T-helper 9 cell (primary cell): ENCODE measurements around the gene MYL3.

Experiments used
- DNase-seq: peaks from one replicate; pipeline ENCODE4 v3.0.0-alpha.2; 2020

MYL3 gene

DNA sequence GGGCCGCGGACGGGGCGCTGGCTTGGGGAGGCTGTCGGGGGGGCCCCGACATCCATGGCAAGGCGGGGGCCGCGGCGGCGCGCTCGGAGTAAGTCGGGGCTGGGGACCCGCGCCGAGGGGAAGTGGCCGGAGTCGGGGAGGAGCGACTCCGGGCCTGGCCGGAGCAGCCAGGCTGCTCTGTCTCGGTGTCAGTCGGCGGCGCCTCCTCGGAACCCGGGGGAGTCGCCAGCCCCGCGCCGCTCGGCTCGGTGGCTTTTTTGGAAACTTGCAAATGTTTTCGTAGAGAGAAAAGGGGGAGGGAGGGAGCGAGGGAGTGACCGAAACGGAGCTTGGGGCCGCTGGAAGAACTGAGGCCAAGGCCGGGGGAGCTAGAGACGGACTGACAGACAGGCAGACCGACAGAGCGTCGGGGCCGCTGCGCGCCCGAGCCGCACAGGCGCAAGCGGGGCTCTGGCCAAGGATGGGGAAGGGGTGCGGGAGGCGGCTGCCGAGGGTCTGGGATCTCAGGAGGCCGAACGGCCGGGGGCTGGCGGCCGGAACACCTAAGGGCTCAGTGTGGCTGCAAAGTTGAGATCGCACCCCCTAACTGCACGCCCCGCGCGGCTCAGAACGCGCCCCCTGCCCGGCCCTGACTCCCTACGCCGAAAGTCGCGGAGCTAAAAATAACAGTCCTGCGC is 19.3 kb upstream of the MYL3 start:
- no peak for DNase-seq

DNA sequence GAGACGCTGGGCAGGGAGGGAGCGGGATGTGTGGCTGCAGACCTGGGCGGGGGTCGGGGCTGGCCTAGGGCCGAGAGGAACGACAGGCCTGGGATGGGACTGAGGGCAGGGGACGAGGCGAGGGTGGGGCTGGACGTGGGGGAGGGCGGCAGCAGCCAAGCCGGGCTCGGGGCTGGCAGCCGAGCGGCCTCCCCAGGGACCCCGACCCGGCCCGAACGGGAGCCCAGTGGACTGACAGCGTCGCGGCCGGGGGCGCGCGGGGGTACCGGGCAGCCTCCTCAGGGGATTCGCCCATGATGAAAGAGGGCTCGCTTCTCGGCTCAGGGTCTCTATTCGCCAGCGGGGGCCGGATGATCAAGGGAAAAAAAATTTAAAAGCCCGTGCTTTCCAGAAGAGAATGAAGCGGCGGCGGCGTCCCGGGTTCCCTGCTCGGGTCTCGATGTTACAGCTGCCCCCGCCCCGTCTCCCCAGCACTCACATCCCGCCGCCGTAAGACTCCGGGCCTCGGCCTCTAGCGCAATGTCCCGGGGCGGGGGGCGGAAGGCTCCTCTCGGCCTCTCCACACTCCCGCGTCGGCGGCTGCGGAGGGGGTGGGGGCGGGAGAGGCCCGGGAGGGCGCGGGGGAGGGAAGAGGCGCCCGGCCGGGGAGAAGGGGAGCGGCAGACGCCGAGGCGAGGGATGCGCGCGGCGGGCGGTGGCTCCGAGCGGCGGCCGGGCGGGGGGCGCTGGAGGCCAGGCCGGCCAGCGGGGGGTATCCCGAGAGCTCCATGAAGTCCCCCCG is 18.5 kb upstream of the MYL3 start:
- DNase-seq = no peak

DNA sequence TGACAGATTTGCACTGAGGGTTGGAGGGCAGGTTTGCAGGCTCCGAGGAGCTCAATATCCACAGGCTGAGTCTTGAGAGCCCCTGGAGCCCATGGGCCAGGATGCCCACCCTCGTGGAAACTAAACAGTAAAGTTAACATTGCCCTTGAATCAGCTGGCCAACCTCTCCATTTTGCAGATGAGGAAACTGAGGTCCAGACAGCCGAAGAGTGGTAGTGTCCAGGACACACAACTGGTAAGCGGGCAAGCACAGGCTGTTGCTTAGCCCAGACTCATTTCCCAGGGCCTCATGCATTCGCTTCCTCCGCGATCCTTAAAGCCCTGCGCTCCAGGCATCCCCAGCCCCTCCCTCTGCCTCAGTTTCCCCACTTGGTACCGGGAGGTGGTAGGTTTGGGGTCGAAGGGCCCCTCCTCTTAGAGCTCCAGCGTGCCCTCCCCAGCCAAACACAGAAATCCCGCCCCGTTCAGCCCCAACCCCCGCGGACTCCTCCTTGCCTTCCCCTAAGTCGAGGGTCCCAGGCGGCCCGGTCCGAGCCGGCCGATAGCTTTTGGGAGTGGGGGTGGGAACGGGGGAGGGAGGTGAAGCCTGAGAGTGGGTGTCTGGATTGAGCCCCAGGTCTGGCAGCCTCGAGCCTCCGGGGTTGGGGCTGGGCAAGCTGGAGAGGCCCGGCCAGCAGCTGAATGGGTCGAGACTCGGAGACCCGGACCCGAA is 17.8 kb upstream of the MYL3 start:
- no peak for DNase-seq

DNA sequence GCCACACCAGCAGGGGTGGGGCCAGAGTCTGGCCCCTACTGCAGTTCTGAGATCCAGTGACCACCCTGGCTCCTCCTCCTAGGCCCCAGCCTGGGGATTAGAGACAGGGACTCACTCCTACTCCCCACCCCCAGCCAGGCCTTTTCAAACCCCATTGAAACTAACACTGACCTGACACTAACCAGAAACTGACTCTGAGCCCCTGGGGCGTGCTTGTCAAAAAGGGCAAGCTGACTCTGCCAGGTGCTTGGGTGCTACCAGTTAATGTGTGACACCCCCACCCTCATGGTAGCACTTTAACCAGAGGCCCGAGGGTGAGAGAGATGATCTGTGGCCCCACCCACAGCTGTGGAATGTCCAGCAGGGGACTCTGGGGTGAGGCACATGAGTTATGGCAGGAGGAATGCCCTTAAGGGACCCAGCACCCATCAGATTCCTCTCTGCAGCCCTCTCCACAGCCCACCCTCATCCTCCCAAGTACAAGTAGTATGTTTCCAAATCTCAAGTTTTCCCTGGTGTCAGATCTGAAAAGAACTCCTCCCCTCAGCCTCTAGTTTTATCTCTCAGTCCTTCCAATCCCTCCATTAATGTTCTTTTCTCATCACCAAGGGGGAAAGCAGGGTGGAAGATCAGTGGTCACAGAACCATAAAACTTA is 15.7 kb upstream of the MYL3 start:
- DNase-seq = no peak

DNA sequence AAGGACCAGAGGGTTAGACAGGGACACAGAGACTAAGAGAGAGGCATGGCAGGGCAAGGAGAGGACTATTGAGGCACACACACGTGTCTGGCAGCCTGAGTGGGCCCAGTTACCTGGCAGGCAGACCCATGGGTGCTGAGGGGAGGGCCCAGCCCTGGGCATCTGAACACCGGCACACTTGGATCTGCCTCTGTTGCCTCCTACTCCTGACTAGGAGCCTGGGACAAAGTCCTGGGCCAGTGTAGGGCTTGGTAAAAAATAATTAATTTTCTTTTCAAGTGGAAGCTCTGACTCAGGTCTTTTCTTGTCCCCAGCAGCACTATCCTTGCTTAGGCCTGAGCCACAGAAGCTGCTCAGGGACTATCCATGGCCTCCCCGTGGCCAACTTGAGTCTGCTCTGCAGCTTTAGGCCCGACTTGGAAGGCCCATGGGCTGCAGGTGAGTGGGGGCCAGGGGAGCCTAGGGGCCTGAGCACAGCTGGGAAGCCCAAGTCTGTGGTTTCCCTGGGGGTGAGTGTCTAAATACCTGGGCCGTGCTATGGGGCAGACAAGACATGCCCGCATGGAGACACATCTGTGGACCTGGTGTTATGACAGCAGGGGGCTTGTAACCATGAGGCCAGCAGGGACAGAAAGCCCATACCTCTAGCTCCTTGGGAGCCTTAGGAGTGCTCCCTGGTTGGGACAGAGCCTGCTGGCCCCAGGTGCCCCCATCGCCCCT is 14.3 kb upstream of the MYL3 start, which contains the start of gene PTH1R:
Gene PTH1R, plus strand, starts transcription at position 316 of the 720 bp plus-strand sequence. CDS start 5,839 bp downstream, outside the sequence.
- DNase-seq = no peak

DNA sequence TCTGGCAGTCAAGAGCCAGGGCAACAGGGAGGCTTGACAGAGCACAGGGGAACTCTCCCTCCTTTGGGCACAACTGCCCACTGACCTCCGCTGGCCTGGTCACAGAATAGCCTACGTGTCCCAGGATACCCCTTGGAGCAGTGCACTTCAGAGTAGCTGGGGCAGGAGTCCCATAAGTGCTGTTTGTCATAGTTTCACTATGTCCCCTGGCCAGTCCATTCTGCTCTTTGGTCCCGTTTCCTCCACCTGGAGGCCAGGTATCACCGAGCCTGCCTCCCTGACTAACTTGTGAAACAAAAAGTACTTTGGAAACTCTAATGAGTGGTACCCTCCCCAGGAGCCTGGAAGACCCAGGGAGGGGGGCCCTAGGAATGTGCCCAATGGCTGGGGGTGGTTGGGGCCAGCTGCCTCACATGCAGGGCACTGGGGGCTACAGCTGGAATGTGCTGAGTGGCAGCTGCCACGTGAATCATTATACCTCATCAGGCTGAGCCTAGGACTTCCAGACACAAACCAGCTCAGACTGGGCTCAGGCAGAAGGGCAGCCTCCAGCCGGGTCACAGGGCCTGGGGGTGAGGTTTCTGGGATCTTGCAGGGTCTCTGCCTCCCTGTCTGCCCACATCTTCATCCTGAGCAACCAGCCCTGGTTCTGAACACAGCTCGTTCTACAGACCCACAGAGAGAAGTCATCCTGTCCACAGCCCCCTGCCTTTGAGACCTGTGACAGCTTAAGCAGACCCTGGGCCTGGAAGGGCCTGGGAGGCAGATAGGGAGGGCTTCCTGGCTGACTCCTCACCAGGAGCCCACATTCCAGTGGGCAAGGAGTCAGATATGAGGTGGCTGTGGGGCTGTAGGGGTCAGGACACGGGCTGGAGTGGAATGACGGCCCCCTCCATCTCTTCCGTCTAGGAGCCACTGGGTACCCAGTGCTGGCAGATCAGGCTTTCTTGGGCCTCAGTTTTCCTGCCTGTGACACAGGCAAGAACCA is 13.4 kb upstream of the MYL3 start:
- no peak for DNase-seq

DNA sequence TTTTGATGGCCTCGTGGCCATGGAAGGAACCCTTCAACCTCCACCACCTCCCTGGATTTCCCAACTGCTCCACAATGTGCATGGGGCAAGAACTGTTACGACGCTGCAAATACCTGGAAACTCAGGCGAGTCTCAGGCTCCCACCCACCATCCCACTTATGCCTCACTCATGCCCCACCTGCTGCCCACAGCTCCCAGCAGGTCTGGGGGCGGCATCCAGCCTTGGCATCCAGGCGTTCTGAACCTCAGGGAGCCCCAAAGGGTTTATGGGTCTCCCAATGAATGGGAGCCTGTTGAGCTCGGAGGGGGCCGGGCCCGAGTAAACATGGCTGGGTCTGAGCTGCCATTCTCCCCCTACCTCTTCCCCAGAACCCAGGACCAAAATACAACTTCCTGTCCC is 12.3 kb upstream of the MYL3 start:
- no peak for DNase-seq

DNA sequence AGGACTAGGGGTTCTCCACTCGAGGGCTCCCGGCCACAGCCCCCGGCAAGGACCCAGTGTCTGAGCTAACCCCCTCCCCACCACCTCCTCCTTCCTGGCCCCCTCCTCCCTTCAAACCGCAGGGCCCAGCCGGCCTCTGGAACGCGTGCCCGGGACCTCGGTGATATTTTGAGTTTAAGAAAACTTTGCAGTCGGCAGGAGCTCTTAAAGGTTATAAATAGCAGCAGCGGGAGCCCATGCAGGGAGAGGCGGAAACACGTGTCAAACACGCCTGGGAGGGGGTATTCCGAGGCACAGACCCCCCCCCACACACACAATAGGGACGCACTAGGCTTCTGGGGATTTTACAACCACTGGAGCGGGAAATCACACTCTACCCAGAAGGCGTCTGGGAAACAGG is 11.2 kb upstream of the MYL3 start:
- DNase-seq = no peak

DNA sequence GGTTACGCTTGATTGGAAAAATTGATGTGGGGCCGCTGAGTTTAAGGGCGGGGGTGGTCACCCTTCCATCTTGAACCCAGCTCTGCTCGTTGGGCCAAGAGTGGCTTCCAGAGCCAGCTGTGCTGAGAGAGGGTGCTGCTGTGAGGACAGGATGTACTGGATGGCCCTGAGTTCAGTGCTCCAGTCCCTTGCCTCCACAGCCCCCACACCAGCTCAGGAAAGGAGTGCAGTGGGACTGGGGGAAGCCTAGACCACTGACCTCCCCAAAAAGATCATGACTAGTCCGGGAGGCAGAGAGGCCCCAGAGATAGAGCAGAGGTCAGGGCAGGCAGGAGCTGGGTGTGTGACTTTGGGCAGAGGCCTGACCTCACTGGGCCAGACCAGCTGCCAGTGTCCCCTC is 10.3 kb upstream of the MYL3 start:
- no peak for DNase-seq

DNA sequence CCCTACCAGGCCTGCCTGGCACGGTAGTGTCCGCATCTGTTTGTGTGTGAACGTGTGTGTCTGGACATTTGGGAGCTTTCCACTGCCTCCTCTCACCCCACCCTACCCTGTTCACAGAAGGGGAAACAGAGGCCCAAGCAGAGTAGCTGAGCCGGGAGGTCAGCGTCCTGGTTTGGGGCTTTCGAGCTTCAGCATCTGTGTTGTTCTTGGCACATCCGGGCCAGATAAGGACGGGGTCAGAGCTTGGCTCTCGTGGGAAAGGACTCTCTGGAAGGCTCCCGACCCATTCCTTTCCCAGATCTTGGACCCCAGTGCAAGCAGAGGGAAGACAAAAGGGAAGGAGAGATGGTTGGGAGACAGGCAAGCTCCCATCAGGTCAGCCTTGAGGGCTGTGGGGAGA is 8.0 kb upstream of the MYL3 start:
- no peak for DNase-seq

DNA sequence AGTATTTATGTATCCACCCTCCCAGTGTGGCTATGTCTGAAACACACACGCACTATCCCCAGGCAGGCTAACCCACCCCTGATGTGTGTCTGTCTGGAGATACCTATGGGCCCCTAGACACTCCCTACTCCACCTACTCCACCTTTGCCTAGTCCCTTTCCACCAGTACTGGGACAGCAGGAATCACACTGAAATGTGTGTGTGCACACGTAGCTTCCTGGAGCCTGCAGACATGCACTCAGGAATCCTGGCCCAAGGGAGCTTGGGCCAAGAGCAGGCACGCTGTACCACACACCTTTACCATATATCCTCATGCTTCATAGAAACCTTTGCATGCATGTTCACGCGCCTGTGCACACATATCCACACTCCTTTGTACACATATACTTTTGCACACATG is 7.4 kb upstream of the MYL3 start:
- DNase-seq = no peak

DNA sequence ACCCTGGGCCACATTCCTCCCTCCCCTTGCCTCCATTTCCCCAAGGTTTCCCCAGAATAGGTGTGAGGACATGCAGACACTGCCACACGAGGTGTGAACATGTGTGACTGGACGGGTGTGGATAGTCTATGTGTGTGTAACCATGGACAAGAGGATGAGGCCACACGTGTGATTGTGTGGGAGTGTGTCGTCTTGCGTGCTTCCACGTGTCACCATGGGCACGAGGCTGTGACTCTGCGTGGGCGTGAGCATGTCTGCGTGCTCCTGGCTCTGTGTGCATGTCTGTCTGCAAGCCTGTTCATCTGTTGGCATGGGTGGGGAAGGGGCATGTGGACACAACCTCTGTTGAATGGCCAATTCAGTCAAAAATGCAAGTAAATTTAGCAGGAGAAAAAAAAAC is 6.2 kb upstream of the MYL3 start:
- DNase-seq = no peak

DNA sequence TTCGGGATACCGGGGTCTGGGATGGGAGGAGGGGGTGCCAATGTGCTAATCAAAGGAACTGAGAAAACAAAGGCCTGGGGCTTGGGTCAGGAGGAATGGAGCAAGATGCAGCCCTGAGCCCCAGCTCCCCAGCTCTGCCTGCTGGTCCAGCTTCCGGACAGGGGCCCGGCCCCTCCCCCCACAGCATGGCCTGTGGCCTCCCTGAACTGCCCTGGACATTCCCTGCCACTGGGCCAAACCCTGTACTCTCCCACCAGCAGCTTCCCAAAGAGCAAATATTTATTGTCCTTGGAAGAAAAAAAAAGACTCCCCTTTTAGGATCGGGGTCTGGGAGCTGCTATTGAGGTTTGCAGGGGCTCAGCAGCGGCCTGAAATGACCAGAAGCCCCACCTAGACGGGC is 5.7 kb upstream of the MYL3 start:
- no peak for DNase-seq

DNA sequence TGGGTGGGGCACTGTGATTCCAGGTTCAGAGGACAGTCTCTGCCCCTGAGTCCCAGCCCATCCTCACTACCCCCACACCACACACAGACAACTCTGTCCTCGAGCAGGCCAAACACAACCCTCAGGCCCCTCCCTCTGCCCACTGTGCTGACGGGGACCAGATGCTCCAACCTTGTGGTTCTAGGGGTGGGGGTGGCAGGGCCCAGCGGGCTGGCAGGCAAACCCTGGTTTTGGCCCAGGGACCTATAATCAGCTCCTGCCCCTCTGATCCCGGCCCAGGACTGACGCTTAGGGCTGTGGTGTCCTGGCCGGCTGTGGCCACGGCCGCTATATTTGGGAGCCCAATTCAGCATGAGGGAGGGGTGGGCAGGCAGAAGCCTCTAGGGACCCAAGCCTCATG is 5.0 kb upstream of the MYL3 start:
- no peak for DNase-seq

DNA sequence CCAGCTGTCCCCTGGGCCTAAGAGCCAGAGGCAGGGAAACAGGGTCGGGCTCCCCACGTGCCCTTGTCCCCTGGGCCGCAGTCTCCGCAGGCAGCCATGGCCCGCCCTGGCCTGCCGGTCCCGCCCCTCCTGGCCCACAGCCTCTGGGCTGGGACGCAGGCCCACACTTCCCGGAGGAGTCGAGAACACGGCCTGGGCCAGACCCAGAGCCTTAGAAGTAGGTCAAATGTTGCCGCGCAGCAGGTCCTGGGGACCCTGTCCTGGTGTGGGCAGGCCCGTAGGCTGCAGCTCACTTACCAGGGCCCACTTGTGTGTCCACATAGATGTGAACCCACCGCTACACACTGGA is 4.3 kb upstream of the MYL3 start:
- no peak for DNase-seq

DNA sequence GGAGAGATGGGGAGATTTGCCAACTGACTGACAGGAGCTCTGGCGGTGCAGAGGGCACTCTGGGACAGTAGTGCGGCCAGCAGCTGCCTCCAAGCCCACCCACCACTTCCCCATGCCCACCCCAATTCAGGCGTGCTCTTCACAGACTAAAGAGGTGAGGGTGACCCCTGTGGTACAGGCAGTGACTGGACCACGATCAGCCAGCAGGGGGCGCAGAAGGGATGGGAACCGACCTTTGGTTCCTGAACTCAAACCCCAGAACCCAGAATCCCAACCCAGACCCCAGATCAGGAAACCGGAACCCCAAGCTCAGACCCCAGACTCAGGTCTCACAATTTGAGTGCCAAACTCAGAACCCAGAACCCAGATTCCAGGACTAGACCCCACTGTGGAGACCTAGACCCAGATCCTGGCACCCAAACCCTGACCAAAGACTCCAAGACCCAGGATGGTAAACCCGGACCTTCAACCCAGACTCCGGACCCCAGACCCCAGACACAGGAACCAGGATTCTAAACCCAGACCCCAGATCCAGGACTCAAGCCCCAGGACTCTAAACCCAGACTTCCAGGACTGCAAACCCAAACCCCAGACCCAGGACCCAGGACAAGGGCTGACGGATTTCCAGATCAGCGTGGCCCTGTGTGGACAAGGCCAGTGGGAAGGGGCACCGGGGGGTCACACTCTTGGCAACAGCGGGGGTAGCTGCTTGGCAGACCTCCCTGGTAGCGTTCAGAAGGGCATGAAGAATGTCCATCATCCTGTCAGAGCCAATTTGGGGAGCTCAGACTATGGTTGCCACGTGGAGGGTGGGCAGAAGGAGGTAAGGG is 3.7 kb upstream of the MYL3 start:
- peak; percentile 91 for DNase-seq

DNA sequence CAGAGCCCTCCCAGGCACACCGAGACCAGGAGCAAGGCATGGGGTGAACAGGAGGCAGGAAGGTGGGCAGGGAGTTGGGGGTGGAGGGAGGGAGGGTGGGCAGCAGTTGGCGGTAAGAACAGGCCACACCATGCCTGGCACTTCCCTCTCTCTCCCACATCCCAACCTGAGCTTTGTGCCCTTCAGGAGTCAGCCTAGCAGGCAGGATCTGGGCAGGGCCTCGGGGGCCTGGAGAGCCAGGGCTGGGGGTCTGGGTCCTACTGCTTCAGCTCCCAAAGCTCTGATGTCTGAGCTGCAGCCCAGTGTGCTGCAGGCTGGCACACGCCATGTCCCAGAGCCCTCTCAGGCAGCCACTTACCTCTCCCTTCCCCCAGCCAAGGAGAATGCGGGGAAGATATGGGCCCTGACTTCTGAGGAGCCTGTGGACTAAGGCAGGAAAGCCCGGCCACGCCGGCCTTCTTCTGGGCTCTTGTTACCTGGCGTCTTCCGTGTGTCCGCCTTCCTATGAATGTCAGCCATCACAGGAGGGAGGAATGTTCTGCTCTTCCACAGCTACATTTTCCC is 2.9 kb upstream of the MYL3 start:
- no peak for DNase-seq

DNA sequence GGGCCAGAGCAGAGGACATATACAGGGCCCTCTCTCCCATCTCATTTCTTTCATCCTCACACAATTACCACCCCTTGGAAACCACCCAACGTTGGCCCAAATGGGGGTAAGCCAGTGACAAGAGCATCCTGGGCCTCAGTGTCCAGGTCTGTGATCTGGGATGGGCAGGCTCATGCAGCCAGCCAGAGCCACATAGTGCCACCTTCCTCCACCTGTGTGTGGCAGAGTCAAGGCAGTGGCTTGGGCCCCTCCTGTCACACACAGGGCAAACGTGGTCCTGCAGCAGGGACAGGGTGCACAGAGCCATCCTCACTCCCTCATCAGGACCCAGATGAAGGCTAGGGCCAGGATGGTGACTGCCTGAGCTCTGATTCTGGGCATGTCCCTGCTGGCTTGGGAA is 2.3 kb upstream of the MYL3 start:
- DNase-seq = no peak

DNA sequence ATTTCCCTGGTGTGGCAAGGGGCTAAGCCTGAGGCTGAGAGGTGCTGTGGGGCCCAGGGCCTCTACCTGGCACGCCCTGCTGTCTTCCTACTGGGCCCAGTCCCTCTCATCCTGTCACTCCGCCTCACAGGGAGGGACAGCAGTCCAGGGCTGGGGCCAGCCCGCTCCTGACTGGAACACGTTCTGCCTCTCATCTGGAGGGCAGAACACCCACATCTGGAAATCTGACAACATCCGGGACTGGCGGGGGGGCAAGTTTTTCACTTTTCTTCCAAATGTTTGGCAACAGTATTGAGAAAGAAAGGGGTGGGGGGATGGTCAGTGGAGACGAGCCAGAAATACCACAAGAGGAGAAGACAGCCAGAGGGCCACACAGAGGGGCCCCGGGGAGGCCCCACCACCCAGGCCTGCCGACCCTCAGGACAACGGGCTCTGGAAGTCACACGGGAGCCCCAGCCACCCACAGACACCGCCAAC is 1.8 kb upstream of the MYL3 start:
- DNase-seq = no peak
